Effector CD8-positive, alpha-beta T cell (primary cell): ENCODE data around the gene SLC41A1.

Source experiments
- DNase-seq: peaks from one replicate; lab custom pipeline; 2025; lab: John Stamatoyannopoulos, UW

Gene SLC41A1

GRCh38 chr1:205751036-205751651 lies 61.9 kb downstream of the SLC41A1 start:
- DNase-seq: no peak

DNA sequence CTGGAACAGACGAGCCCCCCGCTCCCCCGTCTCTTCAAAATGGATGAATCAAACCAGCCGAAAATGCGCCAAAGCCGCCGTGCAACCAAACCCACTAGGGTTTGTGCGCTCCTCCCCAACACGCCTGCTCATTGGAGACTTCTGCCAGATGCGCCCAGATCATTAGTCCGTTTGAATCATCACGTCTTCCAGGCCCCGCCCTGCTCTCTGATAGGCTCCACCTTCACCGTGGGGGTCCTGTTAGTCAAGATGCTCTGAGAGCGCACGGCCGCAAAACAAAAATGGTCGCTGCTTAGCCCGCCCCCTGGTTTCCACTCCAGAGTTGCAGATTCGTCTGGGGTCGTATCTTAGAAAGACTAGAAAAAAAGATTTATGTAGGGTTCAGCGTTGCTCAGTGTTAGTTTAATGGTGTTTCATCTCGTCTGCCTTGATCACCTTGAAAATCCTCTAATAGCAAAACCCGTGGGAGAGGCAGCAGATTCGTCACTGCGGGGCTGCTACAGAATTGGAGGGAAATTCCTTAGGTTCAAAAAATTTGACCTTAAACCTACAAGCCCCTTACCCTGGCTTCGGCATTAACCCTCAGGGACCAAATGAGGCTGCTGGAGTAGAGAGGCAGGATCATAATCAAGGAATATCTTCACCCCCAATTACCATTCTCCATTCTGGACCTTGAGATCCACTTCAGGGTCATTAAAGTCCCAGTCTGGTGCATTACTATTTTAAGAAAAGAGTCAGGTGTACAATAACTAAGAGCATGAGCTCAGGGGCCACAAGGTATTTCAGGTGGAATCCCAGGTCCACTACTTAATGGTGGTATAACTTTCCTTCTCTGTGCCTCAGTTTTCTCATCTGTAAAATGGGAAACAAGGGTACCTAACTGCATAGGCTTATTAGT lies 62.6 kb downstream of the SLC41A1 start, which contains the start of gene NUCKS1:
TSS of gene NUCKS1 (minus strand) at position 45 of the 898 bp plus-strand sequence. CDS start 209 bp downstream, outside the sequence.
- DNase-seq: peak; percentile 96

- peak; percentile 93 for DNase-seq
Measured at GRCh38 chr1:205749234-205750137, 63.5 kb downstream of the SLC41A1 start.

- no peak for DNase-seq
Measured at GRCh38 chr1:205748403-205749233, 64.4 kb downstream of the SLC41A1 start.

GRCh38 chr1:205746757-205747412 lies 66.1 kb downstream of the SLC41A1 start:
- no peak for DNase-seq

DNA sequence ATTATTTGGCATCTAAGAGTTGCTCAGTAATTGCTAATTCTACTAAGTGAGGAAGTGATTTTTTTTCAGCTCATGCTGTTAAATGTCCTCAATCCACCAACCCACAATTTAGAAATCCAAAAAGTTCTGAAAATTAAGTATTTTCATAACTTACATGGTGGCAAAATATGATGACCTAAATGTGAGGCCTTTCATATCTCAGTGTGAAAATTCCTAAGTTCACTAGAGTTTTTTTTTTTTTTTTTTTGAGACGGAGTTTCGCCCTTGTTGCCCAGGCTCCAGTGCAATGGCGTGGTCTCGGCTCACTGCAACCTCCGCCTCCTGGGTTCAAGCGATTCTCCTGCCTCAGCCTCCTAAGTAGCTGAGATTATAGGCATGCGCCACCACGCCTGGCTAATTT lies 68.6 kb downstream of the SLC41A1 start:
- no peak for DNase-seq

DNA sequence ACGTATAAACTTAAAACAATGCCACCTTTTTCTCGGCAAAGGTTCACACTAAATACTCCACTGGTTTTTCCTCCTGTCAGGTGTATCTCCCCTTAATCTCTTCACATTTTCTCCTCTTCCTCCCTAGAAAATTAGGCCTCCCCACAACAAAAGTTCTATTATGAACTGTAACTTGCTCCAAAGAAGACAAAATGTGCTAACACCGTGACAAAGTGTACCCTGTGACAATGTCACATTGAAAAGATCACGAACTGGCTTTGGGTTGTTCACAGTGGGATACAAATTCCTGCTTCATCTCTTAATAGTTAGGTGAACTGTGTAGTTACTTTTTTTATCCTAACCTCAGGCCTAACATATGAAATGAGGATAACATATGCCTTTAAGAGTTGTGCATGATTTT lies 69.0 kb downstream of the SLC41A1 start:
- DNase-seq: no peak

DNA sequence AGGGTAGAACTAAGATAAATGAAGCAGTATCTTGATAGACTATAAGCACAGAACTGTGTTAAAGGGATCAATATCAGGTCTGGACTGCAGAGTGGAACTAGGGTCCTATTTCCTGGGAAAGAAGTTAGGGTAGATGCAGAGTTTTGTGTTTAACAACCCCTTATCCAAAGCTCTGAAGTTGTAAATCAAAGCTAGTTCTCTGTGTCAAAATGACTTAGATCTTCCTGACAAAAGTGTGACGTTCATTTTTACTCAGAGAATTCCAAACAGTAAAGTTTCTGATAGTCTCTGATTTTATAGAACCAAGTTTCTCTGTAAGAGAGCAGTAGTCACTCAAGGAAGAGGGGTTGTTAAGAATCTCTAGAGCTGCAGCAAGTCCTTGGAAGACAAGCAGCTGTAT lies 71.3 kb downstream of the SLC41A1 start:
- no peak for DNase-seq

DNA sequence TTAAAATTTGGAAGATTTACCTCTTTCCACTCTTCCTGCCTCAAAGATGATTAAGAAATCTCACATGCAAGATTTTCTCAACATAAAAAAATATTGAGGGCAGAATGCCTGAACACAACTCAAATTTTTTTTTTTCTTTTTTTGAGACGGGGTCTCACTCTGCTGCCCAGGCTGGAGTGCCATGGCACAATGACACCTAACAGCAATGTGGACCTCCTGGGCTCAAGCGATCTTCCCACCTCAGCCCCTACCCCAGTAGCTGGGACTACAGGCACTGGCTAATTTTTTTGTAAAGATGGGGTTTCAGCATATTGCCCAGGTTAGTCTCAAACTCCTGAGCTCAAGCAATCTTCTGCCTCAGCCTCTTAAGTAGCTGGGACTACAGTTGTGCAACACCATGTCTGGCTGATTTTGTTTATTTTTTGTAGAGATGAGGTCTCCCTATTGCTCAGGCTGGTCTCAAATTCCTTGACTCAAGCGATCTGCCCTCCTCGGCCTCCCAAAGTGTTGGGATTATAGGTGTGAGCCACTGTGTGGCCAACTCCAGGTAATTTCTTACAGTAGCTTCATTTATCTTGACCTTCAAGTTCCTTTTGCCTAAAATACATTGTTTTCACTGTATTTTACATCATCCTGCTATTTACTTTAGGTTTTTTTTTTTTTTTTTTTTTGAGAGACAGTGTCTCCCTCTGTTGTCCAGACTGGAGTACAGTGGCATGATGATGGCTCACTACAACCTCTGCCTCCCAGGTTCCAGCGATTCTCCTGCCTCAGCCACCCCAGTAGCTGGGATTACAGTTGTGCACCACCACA lies 73.4 kb downstream of the SLC41A1 start:
- DNase-seq: no peak
